Measurements from ENCODE around the gene CRTC2.
A peak's percentile ranks its signal among the peaks of the same experiment; 100 is the strongest.

The CRTC2 gene

GRCh38 chr1:153977250-153978240 lies 19.1 kb upstream of the CRTC2 start, which contains the start of gene JTB:
Gene JTB, minus strand, starts transcription at chr1:153977674. Its CDS starts 422 bp downstream, at chr1:153977252.
- no CpG with 5 or more reads among the region's 75 CpGs for WGBS (ENCODE audit: extremely low coverage, insufficient coverage, insufficient read length)
- Histone ChIP-seq H4K91ac (ENCODE audit: low read depth, low read length) (peak within 1 kb of the TSS; percentile 93), H3K79me1 (ENCODE audit: low read length) (peaks cover 9% of the 10 kb centered on the region), H3K14ac (ENCODE audit: low read length) (peak within 1 kb of the TSS; percentile 98), H2BK12ac (ENCODE audit: low read length) (peak within 1 kb of the TSS; percentile 5), H3K4me1 (ENCODE audit: control insufficient read depth in 1 of 2, insufficient read depth in 2 of 2, low read length in 2 of 2) (no peaks in the 10 kb centered on the region), H2BK5ac (ENCODE audit: low read depth, low read length, poor library complexity) (peak within 1 kb of the TSS; percentile 72), H3K4me3 (ENCODE audit: low read depth, low read length) (peak within 1 kb of the TSS; percentile 85), H3K4ac (ENCODE audit: low read depth, low read length) (peak within 1 kb of the TSS; percentile 98), H2AK5ac (ENCODE audit: low read length) (peak within 1 kb of the TSS; percentile 96), H4K8ac (ENCODE audit: low read depth, low read length) (peak within 1 kb of the TSS; percentile 96), H3K79me2 (ENCODE audit: control insufficient read depth, insufficient read depth, low read length, poor library complexity) (peaks cover 10% of the 10 kb centered on the region), H3K4me2 (ENCODE audit: low read length) (peak within 1 kb of the TSS; percentile 70), H2BK120ac (ENCODE audit: insufficient read depth, low read length, poor library complexity) (peak within 1 kb of the TSS; percentile 82), H3K27ac (ENCODE audit: low read depth, low read length) (peak within 1 kb of the TSS; percentile 66), H3K23ac (ENCODE audit: low read length) (peak within 1 kb of the TSS; percentile 22), H3K9me3 (ENCODE audit: insufficient read depth, low read depth, low read length) (peaks cover 2% of the 10 kb centered on the region), H3K18ac (ENCODE audit: low read length) (peak within 1 kb of the TSS; percentile 88), H3K36me3 (ENCODE audit: control insufficient read depth in 1 of 2, insufficient read depth in 2 of 2, low read length in 2 of 2) (peaks cover 21 to 35% of the 10 kb centered on the region in 2 experiments), H2AFZ (ENCODE audit: insufficient read depth, low read length, poor library complexity) (peak within 1 kb of the TSS; percentile 69), H3K27me3 (ENCODE audit: insufficient read depth, low read length) (no peaks in the 10 kb centered on the region), H4K12ac (ENCODE audit: low read depth, low read length) (peak within 1 kb of the TSS; percentile 90), H3K9ac (ENCODE audit: low read length) (peak within 1 kb of the TSS; percentile 85)
- peak; percentile 77 to 87 for DNase-seq

- H3K4me2 ChIP-seq (ENCODE audit: low read length): peak overlapping the region; percentile 70
- H2BK12ac ChIP-seq (ENCODE audit: low read length): no peak overlapping the region
- H2BK5ac ChIP-seq (ENCODE audit: low read depth, low read length, poor library complexity): no peak overlapping the region
- peak overlapping the region; percentile 96 for H4K8ac ChIP-seq (ENCODE audit: low read depth, low read length)
- peak overlapping the region; percentile 85 for H3K9ac ChIP-seq (ENCODE audit: low read length)
- H2AK5ac ChIP-seq (ENCODE audit: low read length): peak overlapping the region; percentile 96
- H4K12ac ChIP-seq (ENCODE audit: low read depth, low read length): peak overlapping the region; percentile 90
- H3K79me2 ChIP-seq (ENCODE audit: control insufficient read depth, insufficient read depth, low read length, poor library complexity): peaks cover 10% of the 10 kb centered on the region
- peak overlapping the region; percentile 85 for H3K4me3 ChIP-seq (ENCODE audit: low read depth, low read length)
- no CpG with 5 or more reads among the region's 16 CpGs for WGBS (ENCODE audit: extremely low coverage, insufficient coverage, insufficient read length)
- H3K4me1 ChIP-seq (ENCODE audit: control insufficient read depth in 1 of 2, insufficient read depth in 2 of 2, low read length in 2 of 2): no peaks in the 10 kb centered on the region
- H3K36me3 ChIP-seq (ENCODE audit: control insufficient read depth in 1 of 2, insufficient read depth in 2 of 2, low read length in 2 of 2): peaks cover 20 to 32% of the 10 kb centered on the region in 2 experiments
- no peaks in the 10 kb centered on the region for H3K27me3 ChIP-seq (ENCODE audit: insufficient read depth, low read length)
- peak overlapping the region; percentile 93 for H4K91ac ChIP-seq (ENCODE audit: low read depth, low read length)
- peaks cover 9% of the 10 kb centered on the region for H3K79me1 ChIP-seq (ENCODE audit: low read length)
- H3K14ac ChIP-seq (ENCODE audit: low read length): peak overlapping the region; percentile 98
- H3K4ac ChIP-seq (ENCODE audit: low read depth, low read length): peak overlapping the region; percentile 98
- peak overlapping the region; percentile 66 for H3K27ac ChIP-seq (ENCODE audit: low read depth, low read length)
- no peak for DNase-seq
- peak overlapping the region; percentile 69 for H2AFZ ChIP-seq (ENCODE audit: insufficient read depth, low read length, poor library complexity)
- peak overlapping the region; percentile 22 for H3K23ac ChIP-seq (ENCODE audit: low read length)
- H3K18ac ChIP-seq (ENCODE audit: low read length): peak overlapping the region; percentile 88
- peaks cover 2% of the 10 kb centered on the region for H3K9me3 ChIP-seq (ENCODE audit: insufficient read depth, low read depth, low read length)
- peak overlapping the region; percentile 82 for H2BK120ac ChIP-seq (ENCODE audit: insufficient read depth, low read length, poor library complexity)
Observed at GRCh38 chr1:153976819-153977249, 18.4 kb upstream of the CRTC2 start.

DNA sequence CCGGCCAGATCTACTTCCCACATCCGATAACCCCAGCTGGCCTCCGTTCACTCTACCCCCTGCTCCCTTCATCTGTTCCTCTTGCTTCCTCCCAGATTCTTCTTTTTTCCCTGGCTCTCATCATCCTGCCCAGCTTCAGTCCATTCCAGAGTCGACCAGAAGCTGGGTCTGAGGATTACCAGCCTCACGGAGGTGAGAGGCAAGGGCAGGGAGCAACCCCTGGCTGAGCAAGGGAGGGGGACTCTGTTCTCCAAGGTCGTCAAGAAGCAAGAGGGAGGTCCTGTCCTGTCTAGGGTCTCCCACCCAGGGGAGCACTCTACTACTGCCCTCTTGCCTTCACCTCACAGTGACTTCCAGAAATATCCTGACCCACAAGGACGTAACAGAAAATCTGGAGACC lies 15.1 kb upstream of the CRTC2 start:
- H3K9ac ChIP-seq (ENCODE audit: low read length): no peak overlapping the region
- H4K12ac ChIP-seq (ENCODE audit: low read depth, low read length): no peak overlapping the region
- no peak overlapping the region for H2BK12ac ChIP-seq (ENCODE audit: low read length)
- H3K4me1 ChIP-seq (ENCODE audit: control insufficient read depth in 1 of 2, insufficient read depth in 2 of 2, low read length in 2 of 2): peaks cover under 1% of the 10 kb centered on the region in 2 experiments
- no peak overlapping the region for H2BK120ac ChIP-seq (ENCODE audit: insufficient read depth, low read length, poor library complexity)
- no peak overlapping the region for H2BK5ac ChIP-seq (ENCODE audit: low read depth, low read length, poor library complexity)
- no peaks in the 10 kb centered on the region for H3K27me3 ChIP-seq (ENCODE audit: insufficient read depth, low read length)
- DNase-seq: no peak
- H2AK5ac ChIP-seq (ENCODE audit: low read length): no peak overlapping the region
- H3K14ac ChIP-seq (ENCODE audit: low read length): no peak overlapping the region
- H3K4ac ChIP-seq (ENCODE audit: low read depth, low read length): no peak overlapping the region
- no peak overlapping the region for H4K8ac ChIP-seq (ENCODE audit: low read depth, low read length)
- peaks cover 9% of the 10 kb centered on the region for H3K79me1 ChIP-seq (ENCODE audit: low read length)
- H3K79me2 ChIP-seq (ENCODE audit: control insufficient read depth, insufficient read depth, low read length, poor library complexity): peaks cover 10% of the 10 kb centered on the region
- no peak overlapping the region for H3K18ac ChIP-seq (ENCODE audit: low read length)
- WGBS (ENCODE audit: extremely low coverage, insufficient coverage, insufficient read length): no CpG with 5 or more reads among the region's 7 CpGs
- no peak overlapping the region for H3K23ac ChIP-seq (ENCODE audit: low read length)
- no peak overlapping the region for H3K4me2 ChIP-seq (ENCODE audit: low read length)
- no peak overlapping the region for H4K91ac ChIP-seq (ENCODE audit: low read depth, low read length)
- no peak overlapping the region for H3K27ac ChIP-seq (ENCODE audit: low read depth, low read length)
- peaks cover 2% of the 10 kb centered on the region for H3K9me3 ChIP-seq (ENCODE audit: insufficient read depth, low read depth, low read length)
- no peak overlapping the region for H2AFZ ChIP-seq (ENCODE audit: insufficient read depth, low read length, poor library complexity)
- no peak overlapping the region for H3K4me3 ChIP-seq (ENCODE audit: low read depth, low read length)
- peaks cover 20 to 26% of the 10 kb centered on the region in 2 experiments for H3K36me3 ChIP-seq (ENCODE audit: control insufficient read depth in 1 of 2, insufficient read depth in 2 of 2, low read length in 2 of 2)

- no peaks in the 10 kb centered on the region for H3K27me3 ChIP-seq (ENCODE audit: insufficient read depth, low read length)
- no peak overlapping the region for H4K91ac ChIP-seq (ENCODE audit: low read depth, low read length)
- H3K18ac ChIP-seq (ENCODE audit: low read length): no peak overlapping the region
- peaks cover 2% of the 10 kb centered on the region for H3K9me3 ChIP-seq (ENCODE audit: insufficient read depth, low read depth, low read length)
- H3K23ac ChIP-seq (ENCODE audit: low read length): no peak overlapping the region
- no peak overlapping the region for H3K4me2 ChIP-seq (ENCODE audit: low read length)
- H3K14ac ChIP-seq (ENCODE audit: low read length): no peak overlapping the region
- no peak overlapping the region for H2BK120ac ChIP-seq (ENCODE audit: insufficient read depth, low read length, poor library complexity)
- no peak overlapping the region for H3K4me3 ChIP-seq (ENCODE audit: low read depth, low read length)
- no peak overlapping the region for H2BK5ac ChIP-seq (ENCODE audit: low read depth, low read length, poor library complexity)
- H3K4me1 ChIP-seq (ENCODE audit: control insufficient read depth in 1 of 2, insufficient read depth in 2 of 2, low read length in 2 of 2): peaks cover 4% of the 10 kb centered on the region in 2 experiments
- H2AFZ ChIP-seq (ENCODE audit: insufficient read depth, low read length, poor library complexity): no peak overlapping the region
- H2AK5ac ChIP-seq (ENCODE audit: low read length): no peak overlapping the region
- no peak overlapping the region for H3K9ac ChIP-seq (ENCODE audit: low read length)
- H4K12ac ChIP-seq (ENCODE audit: low read depth, low read length): no peak overlapping the region
- no CpG with 5 or more reads among the region's 3 CpGs for WGBS (ENCODE audit: extremely low coverage, insufficient coverage, insufficient read length)
- peaks cover 9% of the 10 kb centered on the region for H3K79me1 ChIP-seq (ENCODE audit: low read length)
- H3K79me2 ChIP-seq (ENCODE audit: control insufficient read depth, insufficient read depth, low read length, poor library complexity): peaks cover 10% of the 10 kb centered on the region
- H3K36me3 ChIP-seq (ENCODE audit: control insufficient read depth in 1 of 2, insufficient read depth in 2 of 2, low read length in 2 of 2): peaks cover 20 to 26% of the 10 kb centered on the region in 2 experiments
- H3K4ac ChIP-seq (ENCODE audit: low read depth, low read length): no peak overlapping the region
- H4K8ac ChIP-seq (ENCODE audit: low read depth, low read length): no peak overlapping the region
- H2BK12ac ChIP-seq (ENCODE audit: low read length): no peak overlapping the region
- no peak for DNase-seq
- H3K27ac ChIP-seq (ENCODE audit: low read depth, low read length): no peak overlapping the region
Observed at GRCh38 chr1:153973071-153973470, 14.7 kb upstream of the CRTC2 start.

All from trophoblast cell (in vitro differentiated cells and primary cell).